H9 (cell line): ENCODE results near the gene JMJD1C. TPM values are rescaled to one million over a fixed set of nuclear protein-coding genes. Genes with fewer than 3 reads are reported as not detected.

ENCODE experiments used
- DNase-seq: peaks from one replicate; pipeline ENCODE4 v3.0.0-alpha.2; 2017
- H2AFZ ChIP-seq: one replicate; pipeline ENCODE4 v1.6.1; 2013; ENCODE audit warnings: mild to moderate bottlenecking, low read length, control low read depth, moderate library complexity
- H2AK5ac ChIP-seq: 2 replicates; pipeline ENCODE4 v1.6.1; 2013; ENCODE audit warnings: low read length, control low read depth, mixed read lengths; ENCODE audit not compliant: insufficient read length
- H2BK120ac ChIP-seq: one replicate; pipeline ENCODE4 v1.6.1; 2013; ENCODE audit warnings: low read depth, mild to moderate bottlenecking, low read length, control low read depth, inconsistent platforms; ENCODE audit not compliant: poor library complexity, severe bottlenecking
- H2BK12ac ChIP-seq: 2 replicates; pipeline ENCODE4 v1.6.1; 2013; ENCODE audit warnings: low read length, control low read depth, mixed read lengths, low read depth; ENCODE audit not compliant: insufficient read length
- H2BK15ac ChIP-seq: 2 replicates; pipeline ENCODE4 v1.6.1; 2013; ENCODE audit warnings: low read depth, low read length, control low read depth
- H2BK20ac ChIP-seq: one replicate; pipeline ENCODE4 v1.6.1; 2013; ENCODE audit warnings: low read depth, mild to moderate bottlenecking, low read length, control low read depth, inconsistent platforms; ENCODE audit not compliant: poor library complexity, severe bottlenecking
- H2BK5ac ChIP-seq: 2 replicates; pipeline ENCODE4 v1.6.1; 2013; ENCODE audit warnings: low read length, control low read depth, mixed read lengths; ENCODE audit not compliant: insufficient read length
- H3K14ac ChIP-seq: 2 replicates; pipeline ENCODE4 v1.6.1; 2013; ENCODE audit warnings: low read length, control low read depth; ENCODE audit not compliant: insufficient read depth
- H3K18ac ChIP-seq: 2 replicates; pipeline ENCODE4 v1.6.1; 2013; ENCODE audit warnings: low read depth, mild to moderate bottlenecking, mixed read lengths, low read length, control low read depth; ENCODE audit not compliant: insufficient read length
- H3K23ac ChIP-seq: 2 replicates; pipeline ENCODE4 v1.6.1; 2013; ENCODE audit warnings: low read length, control low read depth, mixed read lengths, low read depth; ENCODE audit not compliant: insufficient read length
- H3K23me2 ChIP-seq: 2 replicates; pipeline ENCODE4 v1.6.1; 2013; ENCODE audit warnings: low read depth, mild to moderate bottlenecking, mixed read lengths, low read length, control low read depth; ENCODE audit not compliant: insufficient read length, poor library complexity, severe bottlenecking
- H3K27ac ChIP-seq: 2 replicates; pipeline ENCODE4 v1.5.1; 2013; ENCODE audit warnings: low read length, control low read depth, mixed read lengths, low read depth; ENCODE audit not compliant: insufficient read length
- H3K27me3 ChIP-seq: 2 replicates; pipeline ENCODE4 v1.6.1; 2013; ENCODE audit warnings: low read length, control low read depth, inconsistent platforms; ENCODE audit not compliant: insufficient read depth
- H3K4ac ChIP-seq: 2 replicates; pipeline ENCODE4 v1.6.1; 2013; ENCODE audit warnings: low read depth, mild to moderate bottlenecking, control low read depth, inconsistent platforms, low read length, moderate library complexity
- H3K4me1 ChIP-seq: 2 replicates; pipeline ENCODE4 v1.6.1; 2013; ENCODE audit warnings: low read length, control low read depth, inconsistent platforms; ENCODE audit not compliant: insufficient read depth
- H3K4me2 ChIP-seq: 2 replicates; pipeline ENCODE4 v1.6.1; 2013; ENCODE audit warnings: low read length, control low read depth, mixed read lengths; ENCODE audit not compliant: insufficient read length, insufficient read depth
- H3K56ac ChIP-seq: 2 replicates; pipeline ENCODE4 v1.6.1; 2013; ENCODE audit warnings: low read depth, mild to moderate bottlenecking, mixed read lengths, low read length, control low read depth; ENCODE audit not compliant: insufficient read length
- H3K79me1 ChIP-seq: 2 replicates; pipeline ENCODE4 v1.6.1; 2013; ENCODE audit warnings: low read depth, mild to moderate bottlenecking, moderate library complexity, low read length, control low read depth, inconsistent platforms; ENCODE audit not compliant: insufficient read depth, poor library complexity, severe bottlenecking
- H3K79me2 ChIP-seq: 2 replicates; pipeline ENCODE4 v1.6.1; 2013; ENCODE audit warnings: low read length, control low read depth, inconsistent platforms; ENCODE audit not compliant: insufficient read depth
- H3K9ac ChIP-seq: 2 replicates; pipeline ENCODE4 v1.6.1; 2013; ENCODE audit warnings: low read length, control low read depth, mixed read lengths; ENCODE audit not compliant: insufficient read length; ENCODE audit errors: extremely low read depth
- H3K9me3 ChIP-seq: one replicate; pipeline ENCODE4 v1.6.1; 2013; ENCODE audit warnings: low read depth, low read length, inconsistent platforms; ENCODE audit not compliant: control insufficient read depth
- H3T11ph ChIP-seq: one replicate; pipeline ENCODE4 v1.6.1; 2013; ENCODE audit warnings: mild to moderate bottlenecking, low read length, control low read depth, inconsistent platforms
- H4K20me1 ChIP-seq: one replicate; pipeline ENCODE4 v1.6.1; 2013; ENCODE audit not compliant: control insufficient read depth, insufficient read length, insufficient read depth
- H4K5ac ChIP-seq: 2 replicates; pipeline ENCODE4 v1.6.1; 2013; ENCODE audit warnings: low read depth, mild to moderate bottlenecking, mixed read lengths, low read length, control low read depth; ENCODE audit not compliant: insufficient read length
- H4K8ac ChIP-seq: replicated peaks from 2 replicates; pipeline ENCODE4 v1.6.1; 2013; ENCODE audit warnings: low read length, control low read depth, mixed read lengths, low read depth; ENCODE audit not compliant: insufficient read length
- H4K91ac ChIP-seq: 2 replicates; pipeline ENCODE4 v1.6.1; 2013; ENCODE audit warnings: low read depth, mild to moderate bottlenecking, moderate library complexity, mixed read lengths, low read length, control low read depth; ENCODE audit not compliant: insufficient read length
- H3K27ac Mint-ChIP-seq, 3 experiments: 2 replicates in 2 of 3; 3 replicates in 1 of 3; pipeline ENCODE4 v1.8.0; 2020 to 2021; ENCODE audit warnings: mixed read lengths in 3 of 3, mild to moderate bottlenecking in 1 of 3, moderate library complexity in 1 of 3
- H3K27me3 Mint-ChIP-seq: 2 replicates; pipeline ENCODE4 v1.8.0; 2021; ENCODE audit warnings: low read depth, mild to moderate bottlenecking, moderate library complexity, mixed read lengths
- H3K36me3 Mint-ChIP-seq, 3 experiments: 2 replicates in 2 of 3; 3 replicates in 1 of 3; pipeline ENCODE4 v1.8.0; 2020 to 2021; ENCODE audit warnings: low read depth in 3 of 3, mixed read lengths in 3 of 3; ENCODE audit not compliant: insufficient read depth in 1 of 3
- H3K4me1 Mint-ChIP-seq, 2 experiments: 2 replicates each; pipeline ENCODE4 v1.8.0; 2020; ENCODE audit warnings: mixed read lengths in 2 of 2
- H3K4me3 Mint-ChIP-seq, 2 experiments: 2 replicates in 1 of 2; 3 replicates in 1 of 2; pipeline ENCODE4 v1.8.0; 2020 to 2021; ENCODE audit warnings: mild to moderate bottlenecking in 2 of 2, mixed read lengths in 2 of 2, moderate library complexity in 1 of 2
- H3K9me3 Mint-ChIP-seq, 2 experiments: 2 replicates in 1 of 2; 3 replicates in 1 of 2; pipeline ENCODE4 v1.8.0; 2020; ENCODE audit warnings: mild to moderate bottlenecking in 2 of 2, mixed read lengths in 2 of 2, moderate library complexity in 1 of 2
- CTCF ChIP-seq: fragments of 200-600 bp; sonication (generic); conservative IDR thresholded peaks from 3 replicates; pipeline ENCODE4 v1.8.0; 2021; ENCODE audit warnings: antibody characterized with exemption, mild to moderate bottlenecking
- WGBS: extraction: QIAGEN DNeasy Blood & Tissue Kit; methylation state at CpG from one replicate; pipeline ENCODE4 v1.1.7; 2013; ENCODE audit warnings: missing lambda C conversion rate, low lambda C conversion rate, mixed read lengths; ENCODE audit not compliant: insufficient read length; ENCODE audit errors: extremely low coverage; 5-methylcytosine and 5-hydroxymethylcytosine counted together
- total RNA-seq: library from RNA; stranded (reverse); gene quantifications from 2 replicates; pipeline ENCODE4 v1.2.1, GENCODE V29; 2021

Gene JMJD1C
- total RNA-seq, 1 experiment from 2014 or later: 200 TPM

GRCh38 chr10:63427013-63427412, 38.8 kb downstream of the JMJD1C start:
- no peak overlapping the region for H3K4me2 ChIP-seq
- Mint-ChIP-seq H3K27me3 (no peaks in the 10 kb centered on the region), H3K9me3 (no peaks in the 10 kb centered on the region), H3K27ac (peak overlapping the region in 1 of 3 experiments; percentile 35; a peak in 1 of 7 replicates), H3K4me1 (peaks cover 36 to 37% of the 10 kb centered on the region in 2 experiments), H3K4me3 (no peak overlapping the region), H3K36me3 (peaks cover 2 to 8% (median 3%) of the 10 kb centered on the region in 3 experiments; a peak in 3 of 7 replicates)
- no peak overlapping the region for H3K18ac ChIP-seq
- no peak overlapping the region for H4K8ac ChIP-seq
- no CpG with 5 or more reads among the region's 19 CpGs for WGBS
- no peak overlapping the region for H2AFZ ChIP-seq
- H4K91ac ChIP-seq: no peak overlapping the region
- no peaks in the 10 kb centered on the region for H3K23me2 ChIP-seq
- TF ChIP-seq CTCF: no peak
- no peak overlapping the region; the same call in 1 of the 2 replicates for H3K14ac ChIP-seq
- no peaks in the 10 kb centered on the region for H3K27me3 ChIP-seq
- peak overlapping the region; percentile 41 for H2BK5ac ChIP-seq
- H3K9me3 ChIP-seq: no peaks in the 10 kb centered on the region
- no peak overlapping the region for H2BK15ac ChIP-seq
- no peak overlapping the region for H3K9ac ChIP-seq
- H4K20me1 ChIP-seq: no peaks in the 10 kb centered on the region
- no peak overlapping the region for H3T11ph ChIP-seq
- peaks cover 2% of the 10 kb centered on the region for H3K4me1 ChIP-seq
- H3K79me1 ChIP-seq: peaks cover 11% of the 10 kb centered on the region
- H3K23ac ChIP-seq: no peak overlapping the region
- H3K27ac ChIP-seq: no peak overlapping the region
- H2BK12ac ChIP-seq: no peak overlapping the region
- peaks cover 8% of the 10 kb centered on the region; the same call in 1 of the 2 replicates for H3K79me2 ChIP-seq
- H2BK120ac ChIP-seq: no peak overlapping the region
- H3K4ac ChIP-seq: no peak overlapping the region
- no peak overlapping the region for H4K5ac ChIP-seq
- no peak for DNase-seq
- no peak overlapping the region for H2BK20ac ChIP-seq
- H3K56ac ChIP-seq: no peak overlapping the region
- H2AK5ac ChIP-seq: no peak overlapping the region
